GM18907 (cell line): ENCODE data around the gene MSI1.
"Not testable (repeated sequence)": the region's sequence is repeated elsewhere in the genome, so short reads cannot be mapped to it uniquely, and the experiment has no call there.

Source experiments
- ATAC-seq: cut with Tn5 transposase; IDR thresholded peaks from one replicate; pipeline ENCODE4 v1.9.1; 2021; ENCODE audit warnings: mild to moderate bottlenecking, moderate library complexity; ENCODE audit not compliant: unreplicated experiment

Gene MSI1

GRCh38 chr12:120357104-120357503 is 11.9 kb downstream of the MSI1 start:
- no peak for ATAC-seq

GRCh38 chr12:120356567-120357030 is 12.4 kb downstream of the MSI1 start:
- no peak for ATAC-seq

GRCh38 chr12:120353556-120354317 is 15.2 kb downstream of the MSI1 start:
- ATAC-seq, result no peak

- no peak for ATAC-seq
These were observed 15.8 kb downstream of the MSI1 start for GRCh38 chr12:120353136-120353535.

GRCh38 chr12:120352117-120352516 is 16.8 kb downstream of the MSI1 start:
- ATAC-seq, result no peak

- no peak for ATAC-seq
These were observed 18.2 kb downstream of the MSI1 start for GRCh38 chr12:120350576-120351350.

GRCh38 chr12:120347766-120348165 is 21.2 kb downstream of the MSI1 start:
- ATAC-seq, result no peak

GRCh38 chr12:120346681-120347080 is 22.3 kb downstream of the MSI1 start:
- no peak for ATAC-seq

- no peak for ATAC-seq
These were observed 22.9 kb downstream of the MSI1 start for GRCh38 chr12:120346031-120346430.

GRCh38 chr12:120343692-120344091 is 25.3 kb downstream of the MSI1 start:
- no peak for ATAC-seq

GRCh38 chr12:120343039-120343537 is 25.9 kb downstream of the MSI1 start:
- ATAC-seq, result no peak

GRCh38 chr12:120342175-120343038 is 26.6 kb downstream of the MSI1 start:
- no peak for ATAC-seq

GRCh38 chr12:120339256-120339655 is 29.7 kb downstream of the MSI1 start:
- ATAC-seq, result no peak

GRCh38 chr12:120337730-120338129 is 31.2 kb downstream of the MSI1 start:
- no peak for ATAC-seq

- not testable (repeated sequence) for ATAC-seq
These were observed 32.6 kb downstream of the MSI1 start for GRCh38 chr12:120336392-120336791.

GRCh38 chr12:120335447-120335846 is 33.5 kb downstream of the MSI1 start:
- ATAC-seq, result not testable (repeated sequence)

GRCh38 chr12:120332523-120332922 is 36.4 kb downstream of the MSI1 start:
- no peak for ATAC-seq

GRCh38 chr12:120332041-120332440 is 36.9 kb downstream of the MSI1 start:
- no peak for ATAC-seq

- ATAC-seq, result no peak
These were observed 37.6 kb downstream of the MSI1 start for GRCh38 chr12:120331390-120331789.

- ATAC-seq, result no peak
These were observed 40.7 kb downstream of the MSI1 start for GRCh38 chr12:120328228-120328627.

- no peak for ATAC-seq
These were observed 41.4 kb downstream of the MSI1 start, which contains the start of gene PLA2G1B for GRCh38 chr12:120327593-120327992. TSS of gene PLA2G1B (minus strand) at chr12:120327779. CDS start at chr12:120327753, 26 bp downstream.
